Prostate gland (tissue), 2 donors: Measurements from ENCODE around the gene RUNDC3A.

Source experiments
- POLR2A ChIP-seq: fragments of 450-650 bp; IDR thresholded peaks from one replicate; pipeline ENCODE4 v1.6.1; 2016; ENCODE audit warnings: antibody characterized with exemption, mild to moderate bottlenecking
- POLR2AphosphoS5 ChIP-seq: sonication (generic); formaldehyde crosslinking; IDR thresholded peaks from one replicate; pipeline ENCODE4 v1.6.1; 2017; ENCODE audit warnings: antibody characterized with exemption
- TF ChIP-seq, protein P1 (sequence below), 4 experiments: fragments of 200-600 bp in 2 of 4; fragments of 450-650 bp in 2 of 4; sonication (generic) in 2 of 4; IDR thresholded peaks; 1 replicate in 3 of 4; 2 replicates in 1 of 4; pipeline ENCODE4 v1.5.1; 2016 to 2019; ENCODE audit warnings: antibody characterized with exemption in 4 of 4, mild to moderate bottlenecking in 2 of 4, moderate library complexity in 2 of 4

DNA sequence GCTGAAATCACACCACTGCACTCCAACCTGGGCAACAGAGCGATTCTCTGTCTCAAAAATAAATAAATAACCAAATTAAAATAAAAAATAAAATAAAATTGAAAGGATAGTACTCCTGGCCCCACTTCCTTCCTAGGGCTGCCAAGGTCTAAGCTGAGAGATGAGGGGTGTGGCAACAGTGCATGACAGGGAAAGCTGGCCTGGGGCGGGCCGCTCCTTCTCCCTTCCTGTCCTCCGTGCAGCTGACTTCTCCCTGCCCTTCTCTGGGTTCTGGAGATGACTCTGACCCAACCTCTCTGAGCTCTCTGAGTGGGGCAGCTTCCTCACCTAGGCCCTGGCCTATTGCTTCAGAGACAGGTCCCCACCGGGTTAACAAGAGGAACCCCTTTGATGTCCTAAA, 25.0 kb downstream of the RUNDC3A start:
- TF ChIP-seq, protein P1, sequence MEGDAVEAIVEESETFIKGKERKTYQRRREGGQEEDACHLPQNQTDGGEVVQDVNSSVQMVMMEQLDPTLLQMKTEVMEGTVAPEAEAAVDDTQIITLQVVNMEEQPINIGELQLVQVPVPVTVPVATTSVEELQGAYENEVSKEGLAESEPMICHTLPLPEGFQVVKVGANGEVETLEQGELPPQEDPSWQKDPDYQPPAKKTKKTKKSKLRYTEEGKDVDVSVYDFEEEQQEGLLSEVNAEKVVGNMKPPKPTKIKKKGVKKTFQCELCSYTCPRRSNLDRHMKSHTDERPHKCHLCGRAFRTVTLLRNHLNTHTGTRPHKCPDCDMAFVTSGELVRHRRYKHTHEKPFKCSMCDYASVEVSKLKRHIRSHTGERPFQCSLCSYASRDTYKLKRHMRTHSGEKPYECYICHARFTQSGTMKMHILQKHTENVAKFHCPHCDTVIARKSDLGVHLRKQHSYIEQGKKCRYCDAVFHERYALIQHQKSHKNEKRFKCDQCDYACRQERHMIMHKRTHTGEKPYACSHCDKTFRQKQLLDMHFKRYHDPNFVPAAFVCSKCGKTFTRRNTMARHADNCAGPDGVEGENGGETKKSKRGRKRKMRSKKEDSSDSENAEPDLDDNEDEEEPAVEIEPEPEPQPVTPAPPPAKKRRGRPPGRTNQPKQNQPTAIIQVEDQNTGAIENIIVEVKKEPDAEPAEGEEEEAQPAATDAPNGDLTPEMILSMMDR (IDR thresholded peaks at IDR 0.05) = no peak
- TF ChIP-seq POLR2A (no peak), POLR2AphosphoS5 (no peak)
